Duodenal mucosa (tissue), 2 donors: Measurements from ENCODE around the gene GPR146.
"Not testable (repeated sequence)": the region's sequence is repeated elsewhere in the genome, so short reads cannot be mapped to it uniquely, and the experiment has no call there.

Experiments used
- H3K27ac ChIP-seq: one replicate; pipeline ENCODE4 v1.7.0; 2013; ENCODE audit warnings: low read depth, low read length
- H3K27me3 ChIP-seq, 2 donors: one replicate each; pipeline ENCODE4 v1.7.0; 2013; ENCODE audit warnings: low read length in 2 of 2, control low read depth in 1 of 2; ENCODE audit not compliant: insufficient read depth in 2 of 2, control insufficient read depth in 1 of 2
- H3K36me3 ChIP-seq, 2 donors: one replicate each; pipeline ENCODE4 v1.7.0; 2013; ENCODE audit warnings: low read length in 2 of 2, control low read depth in 1 of 2; ENCODE audit not compliant: insufficient read depth in 2 of 2, control insufficient read depth in 1 of 2
- H3K4me1 ChIP-seq, 2 donors: one replicate each; pipeline ENCODE4 v1.7.0; 2013; ENCODE audit warnings: low read length in 2 of 2, control low read depth in 1 of 2; ENCODE audit not compliant: insufficient read depth in 2 of 2, control insufficient read depth in 1 of 2
- H3K4me3 ChIP-seq, 2 donors: one replicate each; pipeline ENCODE4 v1.7.0; 2013; ENCODE audit warnings: low read length in 2 of 2, low read depth in 1 of 2
- H3K9ac ChIP-seq, 2 donors: one replicate each; pipeline ENCODE4 v1.7.0; 2013; ENCODE audit warnings: low read length in 2 of 2, low read depth in 1 of 2
- H3K9me3 ChIP-seq, 2 donors: one replicate each; pipeline ENCODE4 v1.7.0; 2013; ENCODE audit warnings: low read length in 2 of 2, control low read depth in 1 of 2; ENCODE audit not compliant: control insufficient read depth in 1 of 2

Gene GPR146

DNA sequence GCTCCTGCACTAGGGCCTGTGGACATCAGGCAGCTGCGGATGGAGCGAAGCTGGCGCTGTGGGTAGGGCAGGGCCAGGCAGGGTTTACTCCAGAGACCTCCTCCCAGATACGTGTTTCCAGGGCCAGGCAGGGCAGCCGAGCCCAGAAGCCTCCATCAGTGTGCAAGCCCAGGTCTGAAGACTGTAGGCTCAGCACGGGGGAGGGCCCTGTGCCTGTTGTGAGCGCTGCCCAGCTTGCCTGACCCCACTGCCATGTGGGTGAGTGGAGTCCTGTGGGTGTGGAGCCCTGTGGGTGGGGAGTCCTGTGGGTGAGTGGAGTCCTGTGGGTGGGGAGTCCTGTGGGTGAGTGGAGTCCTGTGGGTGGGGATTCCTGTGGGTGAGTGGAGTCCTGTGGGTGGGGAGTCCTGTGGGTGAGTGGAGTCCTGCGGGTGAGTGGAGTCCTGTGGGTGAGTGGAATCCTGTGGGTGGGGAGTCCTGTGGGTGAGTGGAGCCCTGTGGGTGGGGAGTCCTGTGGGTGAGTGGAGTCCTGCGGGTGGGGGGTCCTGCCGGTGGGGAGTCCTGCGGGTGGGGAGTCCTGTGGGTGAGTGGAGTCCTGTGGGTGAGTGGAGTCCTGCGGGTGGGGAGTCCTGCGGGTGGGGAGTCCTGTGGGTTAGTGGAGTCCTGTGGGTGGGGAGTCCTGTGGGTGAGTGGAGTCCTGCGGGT, 43.1 kb upstream of the GPR146 start:
- H3K9ac ChIP-seq, H3K27ac ChIP-seq, H3K4me3 ChIP-seq, H3K9me3 ChIP-seq, H3K4me1 ChIP-seq, H3K27me3 ChIP-seq, H3K36me3 ChIP-seq: not testable (repeated sequence)

GRCh38 chr7:1002026-1002425, 42.3 kb upstream of the GPR146 start:
- not testable (repeated sequence) for H3K4me1 ChIP-seq, H3K9me3 ChIP-seq, H3K9ac ChIP-seq, H3K27ac ChIP-seq, H3K4me3 ChIP-seq, H3K27me3 ChIP-seq, H3K36me3 ChIP-seq

DNA sequence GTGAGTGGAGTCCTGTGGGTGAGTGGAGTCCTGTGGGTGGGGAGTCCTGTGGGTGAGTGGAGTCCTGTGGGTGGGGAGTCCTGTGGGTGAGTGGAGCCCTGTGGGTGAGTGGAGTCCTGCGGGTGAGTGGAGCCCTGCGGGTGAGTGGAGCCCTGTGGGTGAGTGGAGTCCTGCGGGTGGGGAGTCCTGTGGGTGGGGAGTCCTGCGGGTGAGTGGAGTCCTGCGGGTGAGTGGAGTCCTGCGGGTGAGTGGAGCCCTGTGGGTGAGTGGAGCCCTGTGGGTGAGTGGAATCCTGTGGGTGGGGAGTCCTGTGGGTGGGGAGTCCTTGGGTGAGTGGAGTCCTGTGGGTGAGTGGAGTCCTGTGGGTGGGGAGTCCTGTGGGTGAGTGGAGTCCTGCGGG, 41.9 kb upstream of the GPR146 start:
- not testable (repeated sequence) for H3K4me3 ChIP-seq, H3K27me3 ChIP-seq, H3K9me3 ChIP-seq, H3K27ac ChIP-seq, H3K4me1 ChIP-seq, H3K9ac ChIP-seq, H3K36me3 ChIP-seq

- H3K4me3 ChIP-seq, result no peak overlapping the region
- no peak overlapping the region for H3K9ac ChIP-seq
- H3K9me3 ChIP-seq, result no peaks in the 10 kb centered on the region
- H3K27me3 ChIP-seq, result no peaks in the 10 kb centered on the region
- H3K4me1 ChIP-seq, result no peaks in the 10 kb centered on the region
- H3K27ac ChIP-seq, result no peak overlapping the region
- H3K36me3 ChIP-seq, result peaks cover 0 to 7% of the 10 kb centered on the region in 2 donors
Observed at GRCh38 chr7:1004018-1004852, 40.1 kb upstream of the GPR146 start.

DNA sequence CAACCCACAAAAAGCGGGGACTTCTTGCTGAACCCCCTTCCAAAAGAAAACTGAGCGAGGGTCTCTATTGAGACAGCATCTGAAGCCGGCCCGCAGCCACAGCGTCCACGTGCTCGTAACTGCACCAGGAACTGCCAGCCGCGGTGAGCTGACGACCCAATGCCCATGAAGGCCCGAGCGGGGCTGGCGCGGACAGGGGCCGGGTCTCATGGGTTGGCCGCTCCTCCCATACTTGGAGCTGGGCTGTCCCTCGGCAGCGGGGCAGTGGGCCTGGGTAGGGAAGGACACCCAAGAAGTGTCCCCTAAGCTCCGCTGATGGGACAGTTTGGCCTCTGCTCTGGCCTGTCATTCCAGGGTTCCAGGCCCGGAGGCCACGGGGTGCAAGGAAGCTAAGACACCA, 39.0 kb upstream of the GPR146 start:
- Histone ChIP-seq H3K9ac (no peak overlapping the region), H3K27me3 (no peaks in the 10 kb centered on the region), H3K36me3 (peaks cover 0 to 13% of the 10 kb centered on the region in 2 donors), H3K9me3 (no peaks in the 10 kb centered on the region), H3K4me1 (no peaks in the 10 kb centered on the region), H3K4me3 (no peak overlapping the region), H3K27ac (no peak overlapping the region)

- H3K9ac ChIP-seq, result no peak overlapping the region
- H3K36me3 ChIP-seq, result peaks cover 0 to 13% of the 10 kb centered on the region in 2 donors
- H3K4me3 ChIP-seq, result no peak overlapping the region
- no peak overlapping the region for H3K27ac ChIP-seq
- H3K9me3 ChIP-seq, result no peaks in the 10 kb centered on the region
- no peaks in the 10 kb centered on the region for H3K4me1 ChIP-seq
- H3K27me3 ChIP-seq, result no peaks in the 10 kb centered on the region
Observed at GRCh38 chr7:1007901-1008300, 36.4 kb upstream of the GPR146 start.

- peaks cover 0 to 13% of the 10 kb centered on the region in 2 donors for H3K36me3 ChIP-seq
- no peak overlapping the region for H3K4me3 ChIP-seq
- no peaks in the 10 kb centered on the region for H3K9me3 ChIP-seq
- no peak overlapping the region for H3K9ac ChIP-seq
- H3K4me1 ChIP-seq, result no peaks in the 10 kb centered on the region
- H3K27me3 ChIP-seq, result no peaks in the 10 kb centered on the region
- no peak overlapping the region for H3K27ac ChIP-seq
Observed at GRCh38 chr7:1008733-1009363, 35.5 kb upstream of the GPR146 start.

- H3K36me3 ChIP-seq, result peaks cover 0 to 13% of the 10 kb centered on the region in 2 donors
- H3K27me3 ChIP-seq, result no peaks in the 10 kb centered on the region
- H3K4me1 ChIP-seq, result no peaks in the 10 kb centered on the region
- H3K4me3 ChIP-seq, result no peak overlapping the region
- no peak overlapping the region for H3K9ac ChIP-seq
- H3K9me3 ChIP-seq, result no peaks in the 10 kb centered on the region
- H3K27ac ChIP-seq, result no peak overlapping the region
Observed at GRCh38 chr7:1009747-1010146, 34.6 kb upstream of the GPR146 start.

DNA sequence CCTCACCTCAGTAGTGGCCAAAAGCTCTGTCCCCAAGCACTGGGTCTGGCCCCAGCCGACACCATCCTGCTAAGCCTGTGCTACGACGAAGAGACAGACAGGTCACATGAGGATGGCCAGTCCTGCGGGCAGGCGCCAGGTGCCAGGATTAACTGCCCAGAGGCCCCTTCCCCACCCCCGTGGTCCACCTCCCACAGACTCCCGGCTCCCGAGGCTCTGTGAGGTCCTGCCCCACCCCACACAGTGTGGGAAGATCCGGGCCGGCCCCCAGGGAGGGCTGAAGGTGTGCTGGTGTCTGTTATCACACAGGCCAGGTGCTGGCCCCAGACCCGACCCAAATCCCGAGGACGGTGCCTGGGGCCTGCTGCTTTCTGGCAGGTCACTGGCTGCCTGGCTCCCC, 34.1 kb upstream of the GPR146 start:
- Histone ChIP-seq H3K36me3 (peaks cover 0 to 13% of the 10 kb centered on the region in 2 donors), H3K9ac (no peak overlapping the region), H3K9me3 (no peaks in the 10 kb centered on the region), H3K4me1 (no peaks in the 10 kb centered on the region), H3K27ac (no peak overlapping the region), H3K27me3 (no peaks in the 10 kb centered on the region), H3K4me3 (no peak overlapping the region)

GRCh38 chr7:1011297-1012003, 32.9 kb upstream of the GPR146 start:
- Histone ChIP-seq H3K36me3 (peaks cover 0 to 13% of the 10 kb centered on the region in 2 donors), H3K9me3 (no peaks in the 10 kb centered on the region), H3K4me3 (no peak overlapping the region), H3K27ac (no peak overlapping the region), H3K9ac (no peak overlapping the region), H3K27me3 (no peaks in the 10 kb centered on the region), H3K4me1 (no peaks in the 10 kb centered on the region)
